ENCODE measurements around the gene TPCN2. TPM values are rescaled to one million over a fixed set of nuclear protein-coding genes. Genes with fewer than 3 reads are reported as not detected.

Gene TPCN2
- polyA plus RNA-seq, 3 donors = 13.4 to 21.5 (median 15.1) TPM

DNA sequence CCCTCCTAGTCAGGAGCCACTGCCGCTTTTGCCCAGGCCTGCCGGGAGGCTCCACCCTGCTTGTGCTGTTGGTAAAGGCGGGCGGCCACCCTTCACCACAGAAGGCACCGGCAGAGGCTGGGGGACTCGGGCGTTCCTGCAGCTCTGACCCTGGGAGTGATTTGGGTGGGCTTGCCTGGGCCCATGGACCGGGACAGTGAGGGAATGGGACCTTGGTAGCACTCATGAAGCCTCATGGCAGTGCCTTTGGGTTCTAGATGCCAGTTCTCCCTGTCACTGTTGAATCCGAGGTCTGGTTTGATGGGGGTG is 4.4 kb downstream of the TPCN2 start:
- DNase-seq (ENCODE audit: extremely low read depth in 1 of 11, low read depth in 9 of 11, low spot score in 4 of 11) = no peak

DNA sequence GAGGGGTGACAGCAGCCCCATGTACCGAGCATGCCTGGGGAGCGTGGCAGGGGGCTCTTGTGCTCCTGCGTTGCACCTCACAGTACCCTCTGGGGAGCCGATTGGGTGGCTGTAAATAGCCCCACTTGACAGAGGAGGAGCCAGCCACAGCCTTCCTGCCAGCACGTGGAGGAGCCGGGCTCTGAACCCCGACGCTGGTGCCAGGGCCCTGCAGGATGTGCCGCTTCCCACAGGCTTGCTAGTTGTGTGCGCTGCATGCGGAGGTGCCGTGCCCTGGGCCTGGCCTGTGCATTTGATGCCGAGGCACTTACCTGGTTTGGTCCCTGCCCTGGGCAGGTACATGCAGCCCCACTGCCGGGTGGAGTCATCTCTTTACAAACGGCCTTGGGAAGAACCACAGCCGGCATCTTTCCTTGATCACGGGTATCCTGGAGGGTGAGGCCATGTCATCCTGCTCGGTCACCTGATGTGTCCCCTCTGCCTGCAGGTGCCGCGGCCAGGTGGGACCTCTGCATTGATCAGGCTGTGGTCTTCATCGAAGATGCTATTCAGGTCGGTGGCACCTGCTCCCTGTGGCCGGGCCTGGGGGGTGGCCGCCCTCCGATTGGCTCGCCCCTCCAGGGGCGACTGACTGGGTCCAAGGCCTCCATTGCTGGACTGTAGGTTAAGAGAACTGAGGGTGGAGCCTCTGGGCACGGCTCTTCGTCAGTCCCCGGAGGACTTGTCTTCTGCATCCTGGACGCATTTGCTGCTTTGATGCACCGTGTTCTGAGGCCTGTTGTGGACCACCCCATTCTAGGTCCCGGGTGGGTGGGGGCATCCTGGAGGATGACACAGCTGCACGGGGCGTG is 5.0 kb downstream of the TPCN2 start:
- no peak for DNase-seq (ENCODE audit: extremely low read depth in 1 of 11, low read depth in 9 of 11, low spot score in 4 of 11)

DNA sequence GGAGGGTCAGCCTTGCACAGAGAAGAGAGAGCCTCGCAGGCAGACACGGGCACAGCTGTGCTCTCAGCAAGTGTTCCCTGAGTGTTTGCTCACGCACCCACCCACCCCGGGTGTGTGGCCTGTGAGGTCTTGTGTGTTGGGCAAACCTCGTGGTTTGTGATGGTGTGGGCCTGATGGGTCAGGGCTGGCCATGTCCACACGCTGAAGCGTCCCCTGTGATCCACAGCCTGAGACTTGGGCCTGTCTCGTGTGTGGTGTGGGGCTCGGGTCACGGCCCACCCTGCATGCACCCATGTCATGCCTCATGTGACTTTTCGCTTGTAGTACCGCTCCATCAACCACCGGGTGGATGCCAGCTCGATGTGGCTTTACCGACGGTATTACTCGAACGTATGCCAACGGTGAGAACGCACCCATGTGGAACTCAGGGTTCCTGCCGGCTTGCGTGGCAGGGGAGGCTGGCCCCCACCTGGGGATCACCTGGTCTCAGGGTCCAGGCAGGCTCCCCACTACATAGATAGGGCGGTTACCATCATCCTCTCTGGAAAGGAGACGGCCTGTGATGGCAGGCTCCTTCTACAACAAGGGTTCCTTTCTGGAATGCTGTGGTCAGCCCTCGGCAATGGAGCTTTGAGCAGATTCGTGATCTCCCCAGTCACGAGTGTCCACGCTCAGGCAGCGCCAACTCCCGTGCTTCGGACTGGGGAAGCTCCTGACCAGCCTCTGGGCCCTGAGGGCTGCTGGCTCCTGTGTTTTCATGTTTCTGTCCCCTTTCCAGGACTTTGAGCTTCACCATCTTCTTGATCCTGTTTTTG is 5.9 kb downstream of the TPCN2 start:
- DNase-seq (ENCODE audit: extremely low read depth in 1 of 11, low read depth in 9 of 11, low spot score in 4 of 11) = no peak

DNA sequence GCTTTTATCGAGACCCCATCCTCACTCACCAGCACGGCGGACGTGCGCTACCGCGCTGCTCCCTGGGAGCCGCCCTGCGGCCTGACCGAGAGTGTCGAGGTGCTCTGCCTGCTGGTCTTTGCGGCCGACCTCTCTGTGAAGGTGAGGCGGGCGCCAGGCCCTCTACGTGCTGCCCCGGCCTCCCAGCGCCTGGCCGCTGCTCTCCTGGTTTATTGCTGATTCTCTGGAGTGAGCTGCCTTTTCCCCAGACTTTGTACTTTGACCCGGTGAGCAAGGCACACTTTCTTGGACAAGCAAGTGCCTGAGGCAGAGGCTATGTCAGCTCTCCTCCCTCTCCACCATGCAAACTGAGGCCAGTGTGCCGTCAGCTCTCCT is 6.5 kb downstream of the TPCN2 start:
- DNase-seq (ENCODE audit: extremely low read depth in 1 of 11, low read depth in 9 of 11, low spot score in 4 of 11) = no peak

DNA sequence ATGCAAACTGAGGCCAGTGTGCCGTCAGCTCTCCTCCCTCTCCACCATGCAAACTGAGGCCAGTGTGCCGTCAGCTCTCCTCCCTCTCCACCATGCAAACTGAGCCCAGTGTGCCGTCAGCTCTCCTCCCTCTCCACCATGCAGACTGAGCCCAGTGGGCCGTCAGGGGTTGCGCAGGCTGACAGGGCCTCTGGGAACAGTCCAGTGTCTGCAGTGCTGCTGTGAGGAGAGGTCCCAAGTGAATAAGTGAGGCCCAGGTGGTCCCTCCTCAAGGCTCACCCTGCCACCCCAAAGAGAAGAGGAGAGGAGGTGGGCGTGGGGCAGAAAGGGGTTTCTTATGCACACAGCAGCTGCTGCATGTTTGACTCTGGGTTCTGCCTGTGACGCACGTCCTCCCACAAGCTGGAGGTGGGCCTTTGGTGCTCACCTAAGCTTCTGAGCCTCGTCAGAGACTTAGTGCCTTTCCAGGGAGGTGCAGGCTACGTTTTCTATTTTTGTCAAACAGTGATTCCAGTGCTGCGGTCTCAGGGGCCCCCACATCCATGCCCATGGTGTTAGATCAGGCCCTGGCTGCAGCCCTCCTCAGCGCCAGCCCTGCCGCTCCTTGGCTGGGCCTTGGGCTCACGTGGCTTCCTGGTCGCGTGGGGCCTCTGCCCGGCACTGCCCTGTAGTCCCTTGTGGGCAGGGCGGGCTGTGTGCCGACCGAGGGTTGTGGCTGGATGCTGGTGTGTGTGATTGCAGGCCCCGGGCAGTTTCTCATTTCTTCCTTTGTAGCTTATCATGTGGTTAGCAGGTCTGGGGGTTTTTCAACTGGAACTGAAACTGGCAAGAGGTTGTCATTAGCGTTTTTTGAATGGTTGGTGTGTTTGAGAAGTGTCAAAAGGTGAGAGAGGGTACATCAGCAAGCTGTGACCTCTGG is 7.1 kb downstream of the TPCN2 start:
- DNase-seq (ENCODE audit: extremely low read depth in 1 of 11, low read depth in 9 of 11, low spot score in 4 of 11) = no peak

DNA sequence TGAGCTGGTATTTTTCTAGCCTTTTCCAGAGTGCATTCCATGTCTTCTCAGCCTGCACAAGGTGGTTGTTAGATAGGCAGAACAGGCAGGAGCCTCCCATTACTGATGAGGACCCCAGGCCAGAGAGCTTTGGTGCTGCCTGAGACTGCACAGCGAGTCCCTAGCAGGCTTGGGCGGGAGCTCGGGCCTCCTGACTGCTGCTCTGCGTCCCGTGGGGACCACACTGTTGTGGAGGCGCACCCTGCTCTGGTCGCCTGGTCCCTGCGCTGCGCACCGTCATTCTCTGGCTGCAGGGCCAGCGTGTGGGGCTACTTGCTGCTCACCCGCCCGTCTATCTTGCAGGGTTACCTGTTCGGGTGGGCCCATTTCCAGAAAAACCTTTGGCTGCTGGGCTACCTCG is 8.5 kb downstream of the TPCN2 start:
- DNase-seq (ENCODE audit: extremely low read depth in 1 of 11, low read depth in 9 of 11, low spot score in 4 of 11) = no peak

DNA sequence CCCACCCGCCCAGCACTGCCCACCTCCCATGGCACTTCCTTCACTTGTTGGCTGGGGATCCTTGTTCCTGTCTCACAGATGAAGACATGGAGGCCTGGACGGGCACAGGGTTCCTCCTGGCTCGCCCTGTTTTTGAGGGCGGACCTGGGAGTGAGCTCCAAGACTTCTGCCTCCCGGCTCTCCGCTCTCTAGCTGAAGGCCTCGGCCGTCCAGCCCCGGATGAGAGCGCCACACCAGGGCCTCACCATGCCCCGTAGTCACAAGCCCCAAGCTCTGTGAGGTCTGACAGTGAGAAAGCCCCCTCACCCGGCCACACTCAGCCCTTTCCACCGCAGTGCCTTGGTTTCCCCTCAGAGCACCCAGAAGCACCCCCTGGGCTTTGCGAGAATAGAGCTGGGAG is 9.1 kb downstream of the TPCN2 start:
- DNase-seq (ENCODE audit: extremely low read depth in 1 of 11, low read depth in 9 of 11, low spot score in 4 of 11) = no peak

DNA sequence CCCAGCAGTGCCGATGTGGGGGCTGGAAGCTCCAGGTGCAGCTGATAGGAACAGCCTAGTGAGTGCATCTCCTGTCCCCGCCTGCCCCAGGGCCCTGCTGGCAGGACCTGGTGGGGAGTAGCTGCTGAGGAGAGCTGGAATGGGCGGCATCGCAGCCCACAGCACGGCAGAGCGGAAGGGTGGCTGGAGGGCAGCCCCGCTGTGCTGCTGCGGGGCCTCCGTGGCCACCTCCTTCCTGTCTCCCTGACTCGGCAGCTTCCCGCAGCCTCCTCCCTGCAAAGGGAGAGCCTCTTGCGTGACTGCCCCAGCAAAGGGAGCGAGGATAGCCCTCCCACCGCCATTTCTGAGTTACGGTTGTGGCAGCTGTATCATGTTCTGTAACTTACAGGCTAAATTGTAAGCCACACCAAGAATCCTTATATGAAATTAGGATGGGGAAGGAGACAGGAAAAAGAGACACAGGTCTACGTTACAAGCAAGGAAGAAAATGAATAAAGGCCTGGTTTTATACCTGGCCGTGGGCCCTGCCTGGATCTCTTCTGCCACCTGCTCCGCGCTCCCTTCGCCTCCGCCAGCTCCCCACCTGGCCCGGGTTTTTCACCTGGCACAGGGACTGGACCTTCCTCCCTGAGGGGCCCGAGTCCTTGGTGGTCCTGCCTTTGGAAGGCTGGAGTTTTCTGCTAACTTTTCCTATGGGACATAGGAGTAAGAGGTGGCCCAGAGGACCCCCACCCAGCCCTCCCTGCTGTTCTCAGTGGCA is 10.0 kb downstream of the TPCN2 start:
- DNase-seq (ENCODE audit: extremely low read depth in 1 of 11, low read depth in 9 of 11, low spot score in 4 of 11) = no peak

DNA sequence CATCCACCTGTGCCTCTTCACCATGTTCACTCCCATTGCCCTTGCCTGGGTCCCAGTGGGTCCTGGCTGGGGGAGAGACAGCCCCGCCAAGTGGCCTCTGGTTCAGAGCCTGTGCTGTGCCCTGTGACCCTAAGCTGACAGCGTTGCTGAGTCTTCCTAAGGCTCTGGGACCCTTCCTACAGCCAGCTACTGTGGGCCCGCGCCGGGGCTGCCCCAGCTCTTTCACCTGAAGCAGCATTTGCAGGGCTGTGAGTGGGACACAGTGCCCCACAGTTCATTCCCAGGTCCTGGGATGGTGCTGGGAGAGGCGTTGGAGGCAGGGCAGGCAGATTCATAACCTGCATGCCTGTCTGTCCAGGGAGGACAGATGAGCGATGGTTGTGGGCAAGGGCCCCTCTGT is 10.7 kb downstream of the TPCN2 start:
- no peak for DNase-seq (ENCODE audit: extremely low read depth in 1 of 11, low read depth in 9 of 11, low spot score in 4 of 11)

DNA sequence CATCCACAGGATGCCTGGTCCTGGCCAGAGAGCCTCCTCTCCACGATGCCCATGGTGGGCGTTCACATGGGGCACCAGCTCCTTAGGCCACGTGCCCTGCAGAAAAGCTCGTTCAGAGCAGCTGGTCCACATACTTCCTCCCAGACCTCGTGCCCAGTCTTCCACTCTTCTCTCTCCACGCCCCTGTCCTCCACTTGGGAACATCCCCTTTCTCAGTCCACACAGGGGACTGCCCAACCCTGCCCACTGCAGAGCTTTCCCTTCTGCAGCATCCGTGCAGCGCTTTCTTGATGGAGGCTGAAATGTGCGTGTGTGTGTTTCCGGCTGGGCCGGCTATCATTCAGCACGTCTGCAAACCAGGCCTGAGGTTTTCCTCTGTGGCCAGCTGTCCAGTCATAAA is 11.3 kb downstream of the TPCN2 start:
- no peak for DNase-seq (ENCODE audit: extremely low read depth in 1 of 11, low read depth in 9 of 11, low spot score in 4 of 11)

DNA sequence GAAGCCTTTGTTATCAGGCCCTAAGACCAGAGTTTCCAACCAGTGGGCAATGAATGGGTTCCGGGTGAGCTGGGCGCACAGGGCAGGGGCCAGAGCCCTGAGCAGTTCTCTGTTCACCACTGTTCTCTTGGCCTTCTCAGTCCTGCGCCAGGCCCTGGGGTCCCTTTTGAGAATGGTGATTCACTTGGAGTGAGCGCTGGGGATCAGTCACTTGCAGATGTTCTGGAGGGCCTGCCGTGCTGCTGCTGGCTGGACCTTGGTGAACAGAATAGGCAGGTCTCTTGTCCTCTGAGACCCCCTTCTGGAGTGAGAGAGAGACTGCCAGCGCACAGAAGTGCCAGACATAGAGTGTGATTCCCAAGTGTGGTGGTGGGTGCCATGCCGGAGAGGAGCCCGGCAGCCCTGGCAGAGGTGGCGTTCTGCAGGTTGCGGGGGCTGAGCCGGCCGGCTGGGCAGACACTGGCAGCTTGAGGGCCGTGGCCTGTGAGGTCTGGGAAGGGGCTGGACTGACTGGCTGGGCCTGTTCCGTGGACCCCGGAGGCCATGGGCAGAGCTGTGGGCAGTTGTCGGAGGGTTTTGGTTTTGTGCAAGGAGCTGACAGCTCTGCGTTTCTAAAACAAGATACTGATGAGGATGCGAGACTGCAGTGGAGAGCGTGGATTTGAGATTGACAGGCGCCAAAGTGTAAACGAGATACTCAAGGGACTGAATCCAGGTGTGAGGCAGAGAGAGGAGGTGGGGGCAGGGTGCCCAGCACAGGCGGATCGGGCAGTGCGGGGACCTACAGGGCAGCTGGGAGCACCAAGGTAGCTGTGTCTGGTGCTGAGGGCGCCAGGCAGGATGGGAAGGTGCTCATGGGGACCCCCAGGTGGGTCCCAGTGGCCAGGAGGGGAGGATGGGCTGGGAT is 12.3 kb downstream of the TPCN2 start:
- DNase-seq (ENCODE audit: extremely low read depth in 1 of 11, low read depth in 9 of 11, low spot score in 4 of 11) = no peak

DNA sequence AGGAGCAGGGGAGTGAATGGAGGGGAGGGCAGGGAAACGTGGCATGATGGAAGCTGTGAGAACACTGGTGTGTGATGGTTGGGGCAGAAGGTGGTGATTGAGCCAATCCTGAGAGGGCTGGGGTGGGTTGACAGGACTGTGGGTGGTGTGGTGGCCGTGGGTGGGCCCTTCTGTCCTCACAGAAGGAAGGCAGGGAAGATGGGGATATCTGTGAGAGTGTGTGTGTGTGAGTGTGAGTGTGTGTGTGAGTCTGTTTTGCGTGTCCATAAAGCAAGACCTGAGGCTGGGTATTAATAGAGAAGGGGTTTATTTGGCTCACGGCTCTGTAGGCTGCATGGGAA is 13.0 kb downstream of the TPCN2 start:
- no peak for DNase-seq (ENCODE audit: extremely low read depth in 1 of 11, low read depth in 9 of 11, low spot score in 4 of 11)

DNA sequence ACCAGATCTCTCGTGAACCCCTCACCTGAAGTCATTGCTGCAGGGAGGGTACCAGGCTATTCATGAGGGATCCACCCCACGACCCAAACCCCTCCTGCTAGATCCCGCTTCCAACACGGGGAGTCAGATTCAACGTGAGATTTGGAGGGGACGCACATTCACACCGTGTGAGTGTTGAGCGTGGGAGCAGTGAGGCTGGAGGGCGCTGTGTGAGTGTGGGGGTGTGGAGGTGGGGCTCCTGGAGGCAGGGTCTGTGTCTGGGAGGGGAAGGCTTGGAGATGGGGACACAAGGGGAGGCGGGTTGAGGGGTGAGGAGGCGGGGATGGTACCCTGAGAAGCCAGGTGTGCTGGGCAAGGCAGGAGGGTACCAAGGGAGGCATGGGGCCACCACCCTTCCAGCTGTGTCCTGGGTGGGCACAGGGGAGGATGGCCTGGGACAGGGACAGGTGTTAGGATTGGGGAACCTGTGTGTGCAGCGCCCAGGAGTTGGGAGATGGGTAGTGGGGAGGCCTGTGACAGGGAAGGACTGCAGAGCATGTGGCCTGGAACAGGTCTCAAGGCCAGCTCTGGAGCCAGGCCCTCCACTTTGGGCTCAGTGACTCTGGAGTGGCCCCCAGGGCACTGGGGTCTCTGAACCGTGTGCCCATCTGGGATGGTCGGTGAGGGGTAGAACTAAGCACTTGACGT is 13.6 kb downstream of the TPCN2 start:
- DNase-seq (ENCODE audit: extremely low read depth in 1 of 11, low read depth in 9 of 11, low spot score in 4 of 11) = no peak

DNA sequence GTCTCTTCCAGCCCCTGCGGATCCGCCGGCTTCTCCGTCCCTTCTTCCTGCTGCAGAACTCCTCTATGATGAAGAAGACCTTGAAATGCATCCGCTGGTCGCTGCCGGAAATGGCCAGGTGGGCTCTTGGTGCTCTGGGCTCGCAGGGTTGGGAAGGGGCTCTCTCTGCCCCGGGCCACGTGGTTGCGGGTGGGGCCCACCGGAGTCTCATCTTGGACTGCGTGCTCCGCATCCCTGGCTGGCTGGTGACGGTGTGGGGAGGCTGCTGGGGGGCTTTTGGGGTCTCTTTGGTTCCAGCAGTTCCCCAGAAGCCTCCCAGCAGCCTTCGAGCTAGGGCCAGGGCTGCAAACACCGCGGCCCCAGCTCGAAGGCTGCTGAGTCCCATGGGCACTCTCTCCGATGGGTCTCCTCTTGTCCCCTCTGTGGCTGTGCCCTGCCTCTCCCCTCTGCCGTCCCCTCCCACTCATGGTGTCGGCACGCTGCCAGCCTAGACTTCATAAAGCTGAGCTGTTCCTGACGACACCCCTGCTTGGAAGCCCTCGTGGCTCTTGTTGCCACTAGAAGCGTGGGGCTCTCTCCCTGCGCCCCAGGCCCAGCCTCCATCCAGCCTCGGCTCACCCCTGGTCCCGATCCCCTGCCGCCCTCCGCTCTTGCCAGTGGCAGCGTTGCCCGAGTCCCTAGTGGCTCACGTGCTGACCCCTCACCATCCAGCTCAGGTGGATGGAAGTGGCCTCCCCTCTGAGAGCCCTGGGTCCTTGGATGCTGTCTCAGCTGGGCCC is 14.3 kb downstream of the TPCN2 start:
- no peak for DNase-seq (ENCODE audit: extremely low read depth in 1 of 11, low read depth in 9 of 11, low spot score in 4 of 11)

DNA sequence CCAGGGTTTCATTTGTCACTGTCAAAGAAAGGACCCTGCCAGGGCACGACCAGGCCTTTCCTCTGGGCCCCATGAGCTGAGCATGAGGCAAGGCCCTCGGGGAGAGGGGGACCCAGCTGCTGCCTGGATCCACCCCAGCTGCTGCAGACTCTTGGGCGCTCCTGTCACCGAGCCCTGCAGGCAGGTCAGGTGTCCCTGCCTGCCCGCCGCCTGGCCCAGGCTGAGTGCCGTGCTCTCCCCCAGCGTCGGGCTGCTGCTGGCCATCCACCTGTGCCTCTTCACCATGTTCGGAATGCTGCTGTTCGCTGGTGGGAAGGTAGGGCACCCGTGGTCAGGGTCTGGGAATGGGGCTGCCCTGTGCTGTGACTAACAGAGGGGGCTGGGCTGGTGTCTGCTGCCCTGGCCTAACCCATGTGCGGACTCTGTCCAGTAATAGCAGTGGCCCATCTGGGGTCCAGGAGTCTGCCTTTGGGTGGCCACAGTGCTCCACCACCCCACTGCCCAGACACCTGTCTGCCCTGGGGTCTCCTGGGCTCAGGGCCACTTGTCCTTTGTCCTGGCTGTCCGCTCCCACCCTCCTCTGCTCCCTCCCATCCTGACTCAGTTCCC is 15.0 kb downstream of the TPCN2 start:
- DNase-seq (ENCODE audit: extremely low read depth in 1 of 11, low read depth in 9 of 11, low spot score in 4 of 11) = no peak

DNA sequence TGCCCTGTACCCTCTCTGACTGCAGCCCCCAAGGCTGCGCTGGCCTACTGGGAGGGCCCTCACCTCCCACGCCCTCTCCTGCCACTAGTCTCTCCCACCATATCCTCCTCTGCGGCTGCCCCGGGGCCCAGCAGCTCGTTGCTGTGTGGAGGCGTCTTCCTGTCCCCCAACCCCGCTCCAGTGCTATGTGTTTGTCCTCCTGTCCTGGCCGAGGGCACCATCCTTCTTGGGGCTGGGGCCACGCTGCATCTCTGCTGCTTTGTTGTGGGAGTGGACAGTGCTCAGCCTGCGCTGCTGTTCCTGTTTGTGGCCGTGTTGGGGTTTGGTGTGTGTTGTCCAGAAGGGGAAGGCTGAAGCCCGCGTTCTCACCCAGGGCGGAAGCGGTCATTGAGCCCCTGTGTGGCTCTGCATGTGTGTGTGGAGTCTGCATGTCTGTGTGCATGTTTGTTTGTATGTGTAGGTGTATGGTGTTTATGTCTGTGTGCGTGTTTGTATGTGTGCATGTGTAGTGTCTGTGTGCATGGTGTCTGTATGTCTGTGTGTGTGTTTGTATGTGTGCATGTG is 15.7 kb downstream of the TPCN2 start:
- no peak for DNase-seq (ENCODE audit: extremely low read depth in 1 of 11, low read depth in 9 of 11, low spot score in 4 of 11)

Measured in renal cortex interstitium (tissue), 11 donors.